NCI-H526 treated with DMSO at 0.1 percent for 48 hours (cell line): Measurements from ENCODE around the gene CLEC16A.

ENCODE experiments used
- DNase-seq: peaks from one replicate; lab custom pipeline; 2025; lab: John Stamatoyannopoulos, UW

The CLEC16A gene

DNA sequence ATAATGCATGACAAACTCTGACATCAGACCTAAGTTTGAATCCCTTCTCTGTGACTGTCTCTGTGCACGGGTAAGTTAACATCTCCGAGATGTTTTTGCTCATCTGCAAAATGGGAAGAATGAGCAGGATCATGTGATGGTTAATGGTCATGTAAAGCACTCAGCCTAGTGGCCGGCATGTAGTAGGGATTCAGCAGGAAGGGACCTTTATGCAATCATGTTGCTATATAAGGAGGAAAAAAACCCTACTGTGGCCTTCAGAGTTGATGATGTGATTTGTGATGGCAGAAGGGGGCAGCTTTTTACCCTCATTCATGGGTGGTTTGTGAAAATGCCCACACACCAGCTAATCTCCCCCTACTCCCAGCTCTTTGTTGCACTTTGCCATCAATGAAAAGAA is 24.1 kb downstream of the CLEC16A start:
- DNase-seq = no peak

DNA sequence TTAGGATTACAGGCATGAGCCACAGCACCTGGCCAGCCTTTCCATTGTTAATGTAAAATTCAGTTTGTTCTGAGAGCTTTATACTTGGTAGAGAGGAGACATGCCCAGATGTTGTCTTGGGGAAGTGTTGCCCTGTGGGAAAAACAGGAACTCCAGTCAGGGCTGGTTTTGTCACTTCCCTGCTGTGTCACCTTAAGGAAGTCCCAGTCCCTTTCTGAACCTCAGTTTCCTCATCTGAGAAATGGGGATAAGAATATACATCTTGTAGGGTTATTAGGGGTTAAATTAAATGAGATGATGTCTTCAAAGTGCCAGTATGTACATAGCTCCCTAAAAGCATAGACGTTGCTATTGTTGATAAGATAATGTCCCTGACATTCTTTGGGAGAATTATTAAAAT is 25.3 kb downstream of the CLEC16A start:
- no peak for DNase-seq

DNA sequence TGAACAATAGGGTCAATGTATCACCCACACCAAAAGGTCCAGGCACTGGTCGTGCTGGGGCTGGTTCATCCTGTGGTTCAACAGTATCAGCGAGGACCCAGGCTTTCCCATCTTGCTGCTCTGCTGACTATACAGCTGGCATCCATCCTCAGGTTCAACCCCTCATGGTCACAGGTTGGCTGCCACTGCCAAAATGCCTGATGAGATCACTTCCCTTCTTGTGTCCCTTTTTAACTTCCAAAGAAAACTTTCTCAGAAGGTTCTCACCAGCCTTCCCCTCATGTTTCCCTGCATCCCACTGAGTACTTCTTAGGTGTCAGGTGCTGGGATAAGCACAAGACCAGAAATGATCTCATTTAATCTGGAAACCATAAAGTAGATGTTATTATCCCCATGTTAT is 25.7 kb downstream of the CLEC16A start:
- DNase-seq = no peak

DNA sequence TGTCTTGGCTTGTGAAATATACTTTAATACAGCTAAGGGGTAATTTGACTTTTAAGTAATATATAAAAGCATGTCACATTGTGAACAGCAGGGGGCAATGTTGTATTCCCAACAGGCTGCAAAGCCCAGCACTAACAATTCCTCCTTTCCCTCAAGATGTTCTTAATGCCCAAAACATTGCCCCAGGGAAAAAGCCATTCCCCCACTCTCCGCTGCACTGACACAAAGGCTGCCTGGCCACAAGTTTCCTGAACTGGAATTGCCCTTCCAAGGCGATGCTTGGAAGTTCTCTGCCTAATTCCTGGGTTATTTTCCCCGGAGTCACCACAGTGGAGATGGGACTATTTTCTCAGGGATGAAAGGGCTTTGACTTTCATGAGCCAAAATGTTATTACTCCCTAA is 27.2 kb downstream of the CLEC16A start:
- peak; percentile 75 for DNase-seq

DNA sequence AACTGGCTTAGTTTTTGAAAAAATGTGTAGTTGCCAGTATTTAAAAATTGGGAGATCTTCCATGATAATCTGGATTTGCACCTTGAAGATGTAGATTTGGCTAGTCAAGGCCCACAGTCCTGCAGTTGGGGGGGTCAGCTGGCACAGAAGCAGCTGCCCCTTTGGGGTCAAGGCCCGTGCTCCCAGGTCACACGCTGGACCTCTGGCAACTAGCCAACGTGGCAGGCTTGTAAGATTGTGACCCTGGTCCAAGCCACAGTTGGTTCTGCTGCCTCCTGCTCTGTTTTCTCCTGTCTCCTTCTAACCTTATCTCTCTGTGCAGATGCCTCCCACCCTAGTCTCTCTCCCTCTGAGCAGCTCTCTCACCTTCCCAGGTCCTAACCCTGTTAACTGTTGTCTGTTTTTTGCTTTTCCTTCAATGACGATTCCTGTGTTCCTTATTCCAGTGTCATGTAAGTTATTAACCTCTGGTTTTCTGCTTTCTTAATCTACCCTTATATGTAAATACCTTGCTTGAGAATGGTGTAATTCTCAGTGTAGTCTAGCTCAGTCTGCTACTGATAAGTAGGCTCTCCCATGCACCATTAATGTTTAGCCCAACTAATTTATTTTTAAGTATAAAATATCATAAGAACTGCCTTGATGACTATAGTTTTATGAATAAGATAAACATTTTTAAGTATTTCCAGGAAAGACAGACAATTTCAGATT is 27.9 kb downstream of the CLEC16A start:
- no peak for DNase-seq

DNA sequence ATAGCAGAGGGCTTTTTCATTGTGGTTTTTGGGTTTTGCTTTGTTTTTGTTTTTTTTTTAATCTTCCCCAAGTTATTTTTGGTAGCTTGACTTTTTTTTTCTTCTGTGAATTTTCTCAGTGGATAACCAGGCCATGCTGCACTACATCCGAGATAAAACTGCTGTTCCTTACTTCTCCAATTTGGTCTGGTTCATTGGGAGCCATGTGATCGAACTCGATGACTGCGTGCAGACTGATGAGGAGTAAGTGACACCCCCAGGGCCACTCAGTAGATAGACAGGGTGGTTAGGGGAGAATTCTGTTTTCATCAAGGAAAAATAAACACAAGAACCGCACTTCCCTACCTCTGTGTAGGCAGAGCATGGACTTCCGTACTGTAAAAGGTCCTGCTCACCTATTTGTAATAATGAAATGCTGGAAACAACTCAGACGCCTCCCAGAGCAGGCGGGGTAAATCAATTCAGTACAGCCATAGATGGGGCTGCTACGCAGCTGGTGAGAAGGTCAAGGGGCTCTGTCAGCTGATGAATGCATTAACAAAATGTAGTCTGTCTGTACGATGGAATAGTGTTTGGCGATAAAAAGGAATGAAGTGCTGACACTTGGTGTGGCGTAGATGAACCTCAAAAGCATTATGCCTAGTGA is 28.6 kb downstream of the CLEC16A start:
- no peak for DNase-seq

DNA sequence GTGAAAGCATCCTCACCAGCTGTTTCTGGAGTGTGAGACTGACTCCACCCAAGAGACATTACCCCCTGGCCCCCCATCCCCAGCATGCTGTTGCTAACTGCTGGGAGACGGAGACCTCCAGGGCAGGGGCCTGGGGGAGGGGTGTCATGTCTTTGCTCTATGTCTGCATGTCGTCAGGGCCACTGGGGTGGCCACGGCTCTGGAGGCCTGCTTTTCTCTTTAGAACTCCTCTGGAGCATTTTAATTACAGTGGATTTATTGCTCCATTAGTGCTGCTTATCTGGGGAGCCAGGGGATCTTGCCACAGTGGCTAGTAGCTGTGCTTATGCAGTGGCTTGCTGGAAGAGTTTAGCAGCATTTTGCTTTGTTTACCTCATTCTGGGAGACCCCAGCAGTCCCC is 32.3 kb downstream of the CLEC16A start:
- DNase-seq = no peak

DNA sequence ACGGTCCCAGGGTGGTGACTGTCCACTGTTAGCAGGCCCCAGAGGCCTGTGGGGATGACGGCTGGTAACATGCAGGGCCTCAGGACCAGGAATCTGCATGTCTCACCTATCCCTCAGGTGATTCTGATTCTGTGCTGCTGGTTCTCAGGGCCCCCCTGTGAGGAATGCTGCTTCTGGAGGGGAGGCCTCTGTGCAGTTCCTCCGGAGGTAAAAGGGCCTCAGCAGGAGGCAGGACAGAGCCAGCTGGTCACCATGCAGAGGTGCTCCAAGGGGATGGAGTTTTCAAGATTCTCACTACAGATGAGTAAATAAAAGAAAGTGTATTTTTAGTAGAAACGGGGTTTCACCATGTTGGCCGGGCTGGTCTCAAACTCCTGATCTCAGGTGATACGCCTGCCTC is 33.8 kb downstream of the CLEC16A start:
- no peak for DNase-seq

DNA sequence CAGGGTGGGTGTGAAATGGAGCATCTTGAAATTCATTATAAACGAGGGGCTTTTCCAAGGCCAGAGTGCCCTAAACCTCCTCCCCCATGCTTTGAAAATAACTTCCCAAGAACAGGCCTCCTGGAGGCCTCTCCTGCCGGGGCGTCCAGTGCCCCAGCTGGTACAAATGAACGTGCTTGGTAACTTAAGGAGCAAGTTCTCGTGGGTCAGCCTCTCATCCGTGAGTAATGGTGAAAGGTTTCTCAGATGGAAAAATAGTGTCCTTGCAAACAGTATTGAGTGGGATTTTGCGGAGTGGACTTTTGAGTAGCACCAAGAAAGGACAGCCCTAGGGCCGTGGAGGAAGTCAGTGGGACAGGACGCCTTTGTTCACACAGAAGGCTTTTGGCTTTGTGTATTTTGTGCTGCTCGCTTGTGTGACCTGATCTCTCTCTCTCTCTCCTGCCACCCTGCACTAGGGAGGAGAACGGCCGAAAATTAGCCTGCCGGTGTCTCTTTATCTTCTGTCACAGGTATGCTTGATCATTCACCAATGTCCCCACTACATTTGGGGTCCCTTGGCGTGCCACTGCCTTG is 34.6 kb downstream of the CLEC16A start:
- no peak for DNase-seq

DNA sequence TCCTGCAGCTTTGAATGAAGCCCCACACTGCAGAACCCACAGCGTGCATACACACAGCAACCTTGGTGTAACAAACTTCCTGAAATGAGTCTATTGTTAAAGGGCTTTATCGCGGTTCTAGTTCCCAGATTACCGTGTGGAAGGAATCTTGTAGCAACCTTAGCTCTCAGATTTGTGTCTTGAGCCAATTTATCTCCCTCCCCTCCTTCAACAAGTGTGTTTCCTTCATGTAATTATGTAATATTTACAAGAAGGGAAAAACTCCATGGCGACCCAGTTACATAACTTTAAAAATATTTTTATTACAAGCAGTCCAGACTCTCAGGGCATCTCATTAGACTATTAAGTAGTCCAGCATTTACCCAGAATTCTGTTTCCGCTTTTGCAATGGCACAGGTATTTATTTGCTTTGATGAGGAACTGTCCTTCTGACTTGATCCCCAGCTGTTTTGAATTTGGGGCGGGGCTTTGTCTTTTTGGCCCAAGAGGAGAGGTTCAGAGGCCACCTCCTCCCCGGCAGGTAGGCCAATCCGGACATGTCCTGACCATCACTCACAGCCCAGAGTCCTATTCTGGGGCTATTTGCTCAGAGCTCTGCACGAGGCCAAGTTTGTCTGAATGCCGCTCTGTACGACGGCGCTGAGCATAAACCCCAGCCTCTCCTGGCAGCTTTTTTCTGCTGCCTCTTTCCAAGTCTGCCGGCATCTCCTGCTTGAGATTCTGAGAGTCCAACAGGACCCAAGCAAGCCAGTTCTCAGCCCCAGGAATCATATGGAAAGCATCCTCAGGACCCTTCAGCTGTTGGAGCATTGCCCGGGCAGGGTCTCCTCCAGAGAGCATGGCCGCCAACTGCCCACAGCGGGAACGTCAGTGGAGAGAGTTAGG is 35.6 kb downstream of the CLEC16A start:
- no peak for DNase-seq

DNA sequence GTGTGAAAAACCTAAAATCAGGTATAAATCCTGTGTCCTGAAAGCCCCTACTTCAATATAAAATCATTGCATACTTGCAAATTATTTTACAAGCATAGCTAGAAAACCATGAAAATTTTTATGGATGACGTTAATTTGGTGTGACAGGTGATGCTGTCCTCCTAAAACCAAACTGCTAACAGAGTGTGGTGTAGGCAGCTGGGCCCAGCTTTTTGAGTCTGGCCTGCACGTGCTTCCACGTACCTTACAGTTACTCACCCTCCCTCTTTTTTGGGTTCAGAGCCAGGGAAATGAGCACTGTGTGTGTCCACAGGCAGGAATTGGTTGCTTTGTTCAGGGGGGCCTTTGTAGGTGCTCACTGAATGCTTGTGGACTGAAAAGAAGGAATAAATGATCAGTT is 36.4 kb downstream of the CLEC16A start:
- no peak for DNase-seq

DNA sequence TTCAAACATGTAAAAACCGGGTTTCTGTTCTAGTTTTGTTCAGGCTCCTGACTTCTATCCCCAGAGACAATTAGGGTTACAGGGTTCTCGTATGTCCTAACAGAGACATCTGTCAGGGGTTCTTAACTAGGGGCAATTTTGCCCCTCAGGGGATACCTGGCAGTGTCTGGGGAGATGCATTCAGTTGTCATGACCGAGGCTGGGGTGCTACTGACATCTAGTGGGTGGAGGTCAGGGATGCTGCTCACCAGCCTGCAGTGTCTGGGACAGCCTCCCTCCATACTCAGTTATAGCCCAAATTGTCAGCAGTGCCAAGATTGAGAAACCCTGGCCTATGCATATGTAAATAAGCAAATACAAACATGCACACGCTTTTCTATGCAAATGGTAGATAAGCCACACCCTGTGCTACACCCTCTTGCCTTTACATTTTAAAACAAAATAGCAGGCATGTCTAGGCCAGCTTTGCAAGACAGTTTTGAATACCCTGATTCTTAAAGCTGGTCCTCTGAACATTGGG is 37.4 kb downstream of the CLEC16A start:
- peak; percentile 98 for DNase-seq

DNA sequence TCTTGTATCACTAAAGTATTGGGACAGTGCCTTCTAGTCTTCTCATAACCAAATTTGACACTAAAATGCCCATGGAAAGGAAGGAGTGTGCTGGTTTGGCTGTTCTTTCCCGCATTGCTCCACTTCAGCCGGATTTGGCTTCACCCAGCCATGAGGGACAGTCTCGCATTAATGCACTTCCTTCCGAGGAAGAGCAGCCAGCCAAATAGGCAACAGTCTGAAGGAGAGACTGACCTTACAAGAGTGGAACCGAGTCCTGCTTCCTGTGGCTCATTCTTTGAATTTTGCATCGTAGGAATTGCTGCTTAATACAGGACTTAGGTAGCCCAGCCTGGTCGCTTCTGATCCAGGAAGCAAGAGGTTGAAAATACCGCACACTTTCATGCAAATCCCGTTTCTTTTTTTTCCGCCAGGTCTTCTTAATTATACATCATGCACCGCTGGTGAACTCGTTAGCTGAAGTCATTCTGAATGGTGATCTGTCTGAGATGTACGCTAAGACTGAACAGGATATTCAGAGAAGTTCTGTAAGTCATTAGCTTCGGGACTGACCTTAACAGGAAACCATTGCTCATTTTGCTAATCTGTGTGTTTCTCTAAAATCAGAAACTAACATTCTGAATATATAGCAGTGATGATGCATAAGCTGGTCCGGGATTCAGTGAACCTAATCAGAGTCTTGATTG is 38.2 kb downstream of the CLEC16A start:
- DNase-seq = peak; percentile 69

DNA sequence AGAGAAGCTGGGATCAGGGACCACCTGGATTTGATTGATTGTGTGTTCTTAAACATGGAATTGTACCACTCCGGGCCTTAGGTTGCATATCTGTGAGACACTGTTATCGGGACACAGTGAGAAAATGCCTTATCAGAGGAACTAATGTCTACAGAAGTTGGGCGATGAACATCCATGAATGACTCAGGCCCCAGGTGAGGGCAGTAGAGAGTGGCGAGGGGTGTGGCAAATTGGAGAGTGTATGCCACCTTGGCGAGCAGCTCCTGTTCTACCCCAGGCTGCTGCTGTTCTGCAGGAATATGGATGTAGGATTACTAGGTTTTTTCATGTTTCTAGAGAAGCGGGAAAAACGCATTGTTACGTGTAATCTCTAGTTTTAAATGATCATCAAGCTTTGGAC is 38.8 kb downstream of the CLEC16A start:
- no peak for DNase-seq

DNA sequence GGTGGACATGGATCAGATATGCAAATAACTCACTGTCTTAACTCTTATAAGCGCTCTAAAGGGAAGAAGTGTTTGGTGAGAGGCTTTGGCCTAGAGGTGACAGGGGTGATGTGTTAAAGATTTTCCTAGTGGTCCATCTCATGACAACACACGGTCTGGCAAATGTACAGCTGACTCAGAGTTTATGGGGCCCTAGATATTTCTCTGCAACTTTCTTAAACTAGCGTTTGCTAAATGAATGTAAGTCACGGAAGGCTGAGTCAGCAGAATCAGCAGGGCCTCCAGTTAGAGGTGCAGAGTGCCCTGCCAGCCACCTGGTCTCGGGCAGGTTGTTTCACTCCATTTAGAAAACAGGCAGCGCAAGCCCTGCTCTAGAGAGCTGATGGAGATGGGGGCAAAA is 40.1 kb downstream of the CLEC16A start:
- DNase-seq = no peak

DNA sequence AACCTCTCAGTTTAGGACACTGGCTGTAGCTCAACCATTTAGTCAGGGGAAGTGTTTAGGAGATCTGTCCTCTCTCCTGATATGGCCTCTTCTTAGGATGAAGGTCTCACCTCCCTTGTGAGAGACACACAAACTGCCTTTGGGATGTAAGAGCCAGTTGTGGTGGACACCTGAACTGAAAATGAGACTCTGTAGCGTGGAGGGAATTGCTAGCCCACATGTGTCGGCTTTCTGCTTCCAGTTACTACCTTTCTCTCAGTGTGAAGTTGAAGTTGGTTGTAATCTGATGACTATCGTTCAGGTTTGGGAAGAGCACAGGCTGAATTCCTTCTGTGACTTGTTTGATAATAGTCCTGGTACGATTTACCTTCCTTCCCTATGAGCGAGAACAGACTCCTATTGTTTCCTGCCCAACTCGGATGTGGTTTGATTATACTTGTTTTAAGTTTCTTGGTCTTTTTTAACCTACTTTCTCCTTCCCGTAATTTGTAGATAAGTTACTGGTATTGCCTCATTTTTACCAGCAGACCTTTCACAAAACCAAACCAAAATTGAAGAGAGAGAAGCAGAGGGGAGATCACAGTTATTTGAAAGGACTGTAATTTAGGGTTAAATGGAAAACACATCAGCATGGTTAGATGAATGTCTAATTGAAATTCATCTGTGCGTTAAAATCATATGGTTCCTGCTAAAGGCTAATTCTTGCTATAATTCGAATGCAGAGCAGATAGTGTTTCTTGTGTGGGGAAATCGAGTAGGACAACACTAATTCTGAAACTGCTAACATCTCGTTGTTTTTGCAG is 43.2 kb downstream of the CLEC16A start:
- DNase-seq = no peak

DNA sequence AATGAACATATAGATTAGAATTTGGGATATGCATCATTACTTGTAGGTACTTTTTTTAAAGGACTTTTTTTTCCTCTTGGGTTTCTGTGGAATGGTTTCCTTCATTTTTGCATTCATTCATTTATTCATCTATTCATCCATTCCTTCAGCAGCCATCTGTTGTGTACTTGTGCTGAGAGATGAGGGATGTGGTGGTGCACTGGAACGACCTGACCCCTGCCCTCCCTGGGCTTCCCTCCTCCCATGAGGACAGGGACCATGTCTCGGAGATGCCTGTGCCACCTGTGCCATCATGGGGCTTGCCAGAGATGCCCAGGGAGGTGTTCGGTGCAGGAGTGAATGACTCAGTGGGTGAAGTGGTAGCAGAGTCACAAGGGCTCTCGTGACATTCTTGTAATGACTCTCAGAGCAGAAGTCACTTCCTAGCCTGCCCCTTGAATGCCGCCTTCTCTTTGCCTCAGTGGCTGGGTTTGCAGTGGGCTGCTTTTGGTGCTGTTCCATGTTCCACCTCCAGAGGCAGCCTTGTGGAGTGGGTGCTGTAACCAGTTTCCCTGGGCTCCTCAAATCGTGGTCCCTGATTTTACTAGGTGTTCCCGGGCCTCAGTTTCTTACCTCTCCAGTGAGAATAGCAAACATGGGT is 43.9 kb downstream of the CLEC16A start:
- no peak for DNase-seq

DNA sequence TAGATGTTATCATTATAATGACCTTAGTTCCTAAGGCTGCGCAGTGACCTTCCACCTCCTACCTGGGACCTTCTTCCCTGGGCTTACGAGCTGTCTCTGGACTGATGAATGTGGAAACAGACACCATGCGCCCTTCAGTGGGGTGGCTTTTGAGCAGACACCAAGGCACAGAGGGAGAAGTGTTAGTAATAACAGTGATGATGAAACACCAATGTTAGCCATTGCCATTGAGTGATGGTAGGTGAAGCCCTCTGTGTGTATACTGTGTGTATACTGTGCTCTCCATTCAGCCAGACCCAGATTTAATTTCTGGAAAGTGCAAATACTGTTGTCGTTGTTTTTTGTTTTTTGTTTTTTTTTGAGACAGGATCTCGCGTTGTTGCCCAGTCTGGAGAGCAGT is 44.5 kb downstream of the CLEC16A start:
- DNase-seq = no peak

DNA sequence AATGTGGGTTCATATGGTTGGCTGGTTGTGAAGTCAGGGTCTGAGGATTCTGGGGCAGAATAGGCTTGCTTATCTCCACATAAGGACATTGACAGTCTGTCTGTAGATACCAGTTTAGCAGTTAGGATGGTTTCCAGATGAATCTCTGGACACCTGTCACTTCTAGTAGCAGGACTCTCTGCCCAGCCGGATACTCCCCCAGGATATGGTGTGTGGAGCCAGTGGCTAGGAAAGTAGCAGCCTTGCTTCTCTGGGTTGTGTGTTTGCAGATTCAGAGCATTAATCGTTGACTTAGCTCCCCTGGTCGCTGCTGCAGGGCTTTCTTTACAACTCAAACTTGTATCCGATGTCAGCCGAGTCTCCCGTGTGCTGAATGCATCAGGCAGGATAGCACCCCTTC is 45.2 kb downstream of the CLEC16A start:
- DNase-seq = no peak

DNA sequence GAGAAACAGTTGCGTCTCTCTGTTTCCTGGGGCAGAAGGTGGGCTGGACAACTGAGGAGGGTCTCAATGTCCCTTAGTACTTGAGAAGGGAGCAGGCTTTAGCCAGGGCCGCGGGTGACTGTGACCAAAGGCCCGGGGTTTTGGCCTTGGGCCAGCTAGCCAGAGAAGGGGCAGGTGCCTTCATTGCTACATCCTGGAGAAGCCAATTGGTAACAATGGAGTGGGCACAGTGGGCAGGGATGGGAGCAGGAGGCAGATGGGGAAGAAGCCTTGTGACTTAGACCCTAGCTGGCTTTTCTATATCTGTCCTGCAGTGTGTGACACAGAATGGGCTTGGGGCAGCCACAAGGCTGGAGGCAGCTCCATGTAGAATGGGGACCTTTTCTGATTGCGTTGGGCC is 46.0 kb downstream of the CLEC16A start:
- no peak for DNase-seq

DNA sequence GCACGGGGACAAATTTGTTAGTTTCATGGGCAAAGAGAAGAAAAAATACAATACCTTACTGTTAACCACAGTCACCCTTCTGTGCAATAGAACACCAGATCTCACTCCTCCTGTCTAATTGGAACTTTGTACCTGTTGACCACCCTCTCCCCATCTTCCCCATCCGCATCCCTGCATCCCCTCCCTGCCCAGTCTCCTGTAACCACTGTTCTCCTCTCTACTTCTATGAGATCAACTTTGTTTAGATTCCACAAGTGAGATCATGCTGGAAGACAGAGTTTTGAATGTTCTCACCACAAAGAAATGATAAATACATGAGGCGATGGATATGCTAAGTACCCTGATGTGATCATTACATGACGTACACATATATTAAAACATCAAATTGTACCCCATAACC is 47.7 kb downstream of the CLEC16A start:
- no peak for DNase-seq
